IPS-NIHi11 (cell line): ENCODE data around the gene XPR1.
"Not testable (repeated sequence)": the region's sequence is repeated elsewhere in the genome, so short reads cannot be mapped to it uniquely, and the experiment has no call there.

Source experiments
- DNase-seq: peaks from one replicate; pipeline ENCODE4 v3.0.0; 2012; ENCODE audit warnings: mixed read lengths, low spot score

Gene XPR1

DNA sequence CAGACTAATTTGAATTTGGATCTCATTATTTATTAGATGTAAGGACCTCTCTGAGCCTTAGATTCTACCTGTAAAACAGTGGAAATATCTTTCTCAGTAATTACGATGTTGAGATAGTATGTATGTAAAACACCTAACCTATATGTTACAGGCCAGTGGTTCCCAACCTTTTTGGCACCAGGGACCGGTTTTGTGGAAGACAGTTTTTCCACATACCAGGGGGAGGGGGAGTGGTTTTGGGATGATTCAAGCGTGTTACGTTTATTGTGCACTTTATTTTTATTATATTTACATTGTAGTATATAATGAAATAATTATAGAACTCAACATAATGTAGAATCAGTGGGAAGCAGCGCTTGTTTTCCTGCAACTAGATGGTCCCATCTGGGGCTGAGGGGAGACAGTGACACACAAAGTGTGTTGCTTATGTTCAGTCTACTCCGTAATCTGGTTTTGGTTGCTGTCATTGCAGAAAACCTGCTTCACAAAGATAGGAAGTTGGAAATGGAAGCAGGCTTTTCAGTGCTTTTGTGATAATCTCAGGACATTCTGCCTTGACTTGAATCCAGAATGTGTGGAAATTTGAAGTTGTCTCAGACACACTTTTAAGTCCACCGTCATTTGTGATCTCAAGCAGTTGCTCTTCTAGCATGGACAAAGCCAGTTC lies 12.8 kb downstream of the XPR1 start:
- DNase-seq: no peak

DNA sequence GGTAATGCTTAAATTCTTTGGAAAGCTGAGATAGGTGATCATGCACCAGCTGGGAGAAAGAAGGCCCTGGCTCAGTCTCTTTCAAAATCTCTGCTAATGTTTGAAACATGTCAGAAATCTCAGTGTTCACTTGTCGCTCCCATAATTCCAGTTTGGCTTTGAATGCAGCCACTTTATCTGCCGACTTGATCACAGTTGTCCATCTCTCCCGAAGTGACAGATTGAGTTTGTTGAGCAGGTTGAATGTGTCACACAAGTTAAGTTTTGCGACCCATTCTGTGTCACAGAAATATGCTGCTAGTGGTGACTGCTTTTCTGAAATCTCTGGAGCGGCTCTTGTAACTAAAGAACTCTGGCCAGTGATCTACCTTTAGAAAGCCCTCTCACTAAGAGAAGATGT lies 13.4 kb downstream of the XPR1 start:
- DNase-seq: not testable (repeated sequence)

DNA sequence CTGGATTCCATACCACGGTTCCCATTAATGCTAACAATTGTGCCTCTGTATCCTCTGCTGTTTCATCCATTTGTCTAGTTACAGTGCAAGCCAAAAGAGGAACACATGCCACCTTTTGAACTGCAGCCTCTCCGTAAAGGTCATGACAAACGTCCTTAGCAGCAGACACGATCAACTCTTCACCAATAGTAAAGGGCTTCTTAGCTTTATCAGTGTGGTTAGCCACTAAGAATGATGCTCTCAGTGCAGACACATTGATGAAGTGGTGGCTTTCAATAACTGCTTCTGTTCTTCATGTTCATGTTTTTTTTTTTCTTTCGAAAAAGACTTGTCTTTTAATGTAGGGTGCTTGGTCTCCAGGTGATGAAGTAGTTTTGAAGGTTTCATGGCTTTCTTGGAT lies 14.3 kb downstream of the XPR1 start:
- no peak for DNase-seq

GRCh38 chr1:180646547-180646946 lies 14.7 kb downstream of the XPR1 start:
- no peak for DNase-seq

DNA sequence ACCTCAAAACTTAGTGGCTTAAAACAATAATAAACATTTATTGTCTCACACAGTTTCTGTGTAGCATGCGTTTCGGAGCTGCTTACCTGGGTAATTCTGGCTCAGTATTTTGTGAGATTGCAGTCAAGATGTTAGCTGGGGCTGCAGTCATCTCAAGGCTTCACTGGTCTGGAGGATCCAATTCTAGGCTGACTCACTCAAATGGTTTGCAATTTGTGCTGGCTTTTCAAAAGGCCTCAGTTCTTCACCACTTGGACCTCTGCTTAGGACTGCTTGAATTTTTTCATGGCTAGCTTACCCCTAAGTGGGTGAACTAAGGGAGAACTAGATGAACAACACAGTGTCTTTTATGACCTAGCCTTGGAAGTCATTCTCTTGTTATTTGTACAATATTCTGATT lies 21.0 kb downstream of the XPR1 start:
- DNase-seq: no peak

- DNase-seq: no peak
These were observed 30.9 kb downstream of the XPR1 start for GRCh38 chr1:180662709-180663108.

GRCh38 chr1:180670681-180671080 lies 38.9 kb downstream of the XPR1 start:
- no peak for DNase-seq

GRCh38 chr1:180672105-180672504 lies 40.3 kb downstream of the XPR1 start:
- DNase-seq: no peak

DNA sequence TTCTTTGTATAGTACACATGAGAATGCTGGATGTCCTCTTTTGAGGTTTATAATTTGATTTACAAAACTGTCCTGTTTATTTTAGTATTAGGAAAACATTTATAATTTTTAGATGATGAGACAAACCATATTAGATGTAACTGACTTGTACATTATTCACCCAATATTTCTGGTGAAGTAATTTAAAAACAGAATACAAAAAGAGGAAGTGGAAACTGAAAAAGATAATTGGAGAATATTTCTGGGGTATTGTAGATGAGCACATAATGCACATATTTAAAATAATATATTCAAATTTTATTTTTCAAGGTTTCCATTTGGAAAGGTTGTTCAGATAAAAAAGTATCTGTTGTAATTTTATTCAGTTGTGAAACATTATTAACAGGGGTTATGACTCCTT lies 40.7 kb downstream of the XPR1 start:
- DNase-seq: no peak

GRCh38 chr1:180674603-180675530 lies 43.0 kb downstream of the XPR1 start:
- no peak for DNase-seq

DNA sequence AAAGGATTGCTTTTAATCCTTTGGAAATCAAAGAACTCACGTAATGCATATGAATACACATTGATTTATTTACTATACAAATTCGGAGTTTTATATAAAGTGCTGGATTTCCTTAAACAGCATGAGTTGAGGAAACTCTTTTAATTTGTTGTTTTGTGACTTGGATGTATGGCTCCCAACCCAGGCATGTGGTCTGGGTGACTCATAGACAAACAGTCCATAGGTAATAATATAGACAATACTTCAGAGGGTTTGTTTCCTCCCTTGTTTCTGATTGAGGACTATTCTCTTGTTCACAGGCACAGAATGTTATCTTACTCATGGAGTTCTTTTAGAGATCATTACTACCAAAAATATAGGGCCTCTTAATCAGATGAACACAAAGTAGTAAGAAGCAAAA lies 43.8 kb downstream of the XPR1 start:
- no peak for DNase-seq

DNA sequence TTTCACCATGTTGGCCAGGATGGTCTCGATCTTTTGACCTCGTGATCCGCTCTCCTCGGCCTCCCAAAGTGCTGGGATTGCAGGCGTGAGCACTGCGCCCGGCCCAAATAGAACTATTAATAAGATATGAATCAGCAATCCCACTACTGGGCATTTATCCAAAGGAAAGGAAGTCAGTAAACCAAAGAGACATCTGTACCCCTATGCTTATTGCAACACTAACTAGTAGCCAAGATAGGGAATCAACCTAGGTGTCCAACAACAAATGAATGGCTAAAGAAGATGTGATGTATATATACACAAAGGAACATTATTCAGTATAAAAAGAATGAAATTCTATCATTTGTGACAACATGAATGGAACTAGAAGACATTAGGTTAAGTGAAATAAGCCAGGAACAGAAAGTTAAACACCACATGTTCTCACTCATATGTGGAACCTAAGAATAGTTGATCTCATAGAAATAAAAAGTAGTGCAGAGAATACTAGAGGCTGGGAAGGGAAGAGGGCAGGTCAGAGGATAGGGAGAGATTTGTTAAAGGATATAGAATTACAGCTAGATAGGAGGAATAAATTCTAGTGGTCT lies 48.8 kb downstream of the XPR1 start:
- no peak for DNase-seq

DNA sequence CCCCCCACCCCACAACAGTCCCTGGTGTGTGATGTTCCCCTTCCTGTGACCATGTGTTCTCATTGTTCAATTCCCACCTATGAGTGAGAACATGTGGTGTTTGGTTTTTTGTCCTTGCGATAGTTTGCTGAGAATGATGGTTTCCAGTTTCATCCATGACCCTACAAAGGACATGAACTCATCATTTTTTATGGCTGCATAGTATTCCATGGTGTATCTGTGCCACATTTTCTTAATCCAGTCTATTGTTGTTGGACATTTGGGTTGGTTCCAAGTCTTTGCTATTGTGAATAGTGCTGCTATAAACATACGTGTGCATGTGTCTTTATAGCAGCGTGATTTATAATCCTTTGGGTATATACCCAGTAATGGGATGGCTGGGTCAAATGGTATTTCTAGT lies 51.3 kb downstream of the XPR1 start:
- DNase-seq: not testable (repeated sequence)

DNA sequence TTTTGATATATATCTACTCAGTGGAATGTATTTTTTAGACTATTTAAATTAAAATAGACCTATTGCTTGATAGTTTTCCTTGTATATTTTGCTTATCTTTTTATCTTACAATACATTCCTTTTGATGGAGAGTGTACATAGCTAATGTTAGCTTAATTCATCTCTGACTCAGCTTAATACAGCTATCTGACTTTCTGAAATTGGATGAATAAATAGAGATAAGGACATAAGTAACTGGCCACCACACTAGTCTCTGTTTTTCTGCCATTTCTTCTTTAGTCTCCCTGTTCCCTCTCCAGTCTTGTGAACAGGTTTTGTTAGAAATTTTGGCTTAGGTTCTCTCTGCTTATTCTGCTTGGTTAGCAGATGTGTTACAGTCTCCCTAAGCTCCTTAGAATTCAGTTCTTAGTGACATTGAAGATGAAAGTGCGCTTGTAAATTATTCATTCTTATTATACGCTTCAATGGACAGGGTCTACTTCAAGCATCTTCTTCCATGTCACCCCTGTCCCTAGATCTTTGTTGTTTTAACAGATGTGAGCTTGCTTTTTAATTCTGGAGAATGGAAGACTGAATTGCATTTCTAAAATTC lies 59.6 kb downstream of the XPR1 start:
- no peak for DNase-seq

DNA sequence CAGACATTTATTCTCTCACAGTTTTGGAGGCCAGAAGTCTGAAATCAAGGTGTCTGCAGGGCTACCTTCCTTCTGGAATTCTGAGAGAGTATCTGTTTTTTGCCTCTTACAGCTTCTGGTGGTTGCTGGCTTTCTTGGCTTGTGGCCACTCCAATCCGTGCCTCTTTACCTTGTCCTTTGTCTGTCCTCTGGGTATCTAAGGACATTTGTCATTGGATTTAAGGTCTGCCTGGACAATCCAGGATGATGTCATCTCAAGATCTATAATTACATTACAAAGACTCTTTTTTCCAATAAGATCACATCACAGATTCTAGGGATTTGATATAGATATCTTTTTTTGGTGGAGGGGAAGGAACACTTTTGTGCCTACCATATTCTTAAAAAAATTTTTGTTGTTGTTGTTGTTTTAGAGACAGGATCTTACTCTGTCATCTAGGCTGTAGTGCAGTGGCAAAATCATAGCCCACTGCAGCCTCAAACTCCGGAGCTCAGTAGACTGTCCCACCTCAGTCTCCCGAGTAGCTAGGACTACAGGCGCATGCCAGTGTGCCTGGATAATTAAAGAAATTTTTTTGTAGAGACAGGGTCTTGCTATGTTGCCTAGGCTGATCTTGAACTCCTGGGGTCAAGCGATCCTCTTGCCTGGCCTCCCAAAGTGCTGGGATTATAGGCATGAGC lies 61.9 kb downstream of the XPR1 start:
- DNase-seq: no peak

- DNase-seq: no peak
These were observed 63.5 kb downstream of the XPR1 start for GRCh38 chr1:180695282-180695681.

DNA sequence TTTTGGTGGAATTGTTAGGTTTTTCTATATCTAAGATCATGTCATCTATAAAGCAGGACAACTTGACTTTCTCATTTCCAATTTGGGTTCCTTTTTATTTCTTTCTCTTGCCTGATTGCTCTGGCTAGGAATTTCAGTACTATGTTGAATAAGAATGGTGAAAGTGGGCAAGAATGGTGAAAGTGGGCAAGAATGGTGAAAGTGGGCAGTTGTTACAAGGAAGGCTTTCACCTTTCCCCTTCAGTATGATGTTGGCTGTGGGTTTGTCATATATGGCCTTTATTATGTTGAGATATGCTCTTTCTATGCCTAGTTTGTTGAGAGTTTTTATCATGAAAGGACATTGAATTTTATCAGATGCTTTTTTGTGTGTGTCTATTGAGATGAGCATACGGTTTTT lies 64.5 kb downstream of the XPR1 start:
- DNase-seq: no peak

- no peak for DNase-seq
These were observed 66.8 kb downstream of the XPR1 start for GRCh38 chr1:180698580-180698979.

DNA sequence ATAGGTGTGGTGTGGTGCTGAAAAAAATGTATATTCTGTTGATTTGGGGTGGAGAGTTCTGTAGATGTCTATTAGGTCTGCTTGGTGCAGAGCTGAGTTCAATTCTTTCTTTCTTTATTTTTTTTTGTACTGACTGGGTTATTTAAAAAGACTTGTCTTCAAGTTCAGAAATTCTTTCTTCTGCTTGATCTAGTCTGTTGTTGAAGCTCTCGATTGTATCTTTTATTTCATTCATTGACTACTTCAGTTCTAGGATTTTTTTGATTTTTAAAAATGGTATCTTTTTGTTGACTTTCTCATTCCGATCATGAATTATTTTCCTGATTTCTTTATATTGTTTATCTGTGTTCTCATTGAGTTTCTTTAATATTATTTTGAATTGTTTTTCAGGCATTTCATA lies 70.6 kb downstream of the XPR1 start:
- not testable (repeated sequence) for DNase-seq

- DNase-seq: not testable (repeated sequence)
These were observed 78.9 kb downstream of the XPR1 start for GRCh38 chr1:180710746-180711145.

DNA sequence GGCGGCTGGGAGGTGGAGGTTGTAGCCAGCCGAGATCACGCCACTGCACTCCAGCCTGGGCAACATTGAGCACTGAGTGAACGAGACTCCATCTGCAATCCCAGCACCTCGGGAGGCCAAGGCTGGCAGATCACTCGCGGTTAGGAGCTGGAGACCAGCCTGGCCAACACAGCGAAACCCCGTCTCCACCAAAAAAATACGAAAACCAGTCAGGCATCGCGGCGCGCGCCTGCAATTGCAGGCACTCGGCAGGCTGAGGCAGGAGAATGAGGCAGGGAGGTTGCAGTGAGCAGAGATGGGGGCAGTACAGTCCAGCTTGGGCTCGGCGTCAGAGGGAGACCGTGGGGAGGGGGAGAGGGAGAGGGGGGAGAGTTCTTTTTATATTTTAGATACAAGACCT lies 79.4 kb downstream of the XPR1 start:
- DNase-seq: not testable (repeated sequence)

DNA sequence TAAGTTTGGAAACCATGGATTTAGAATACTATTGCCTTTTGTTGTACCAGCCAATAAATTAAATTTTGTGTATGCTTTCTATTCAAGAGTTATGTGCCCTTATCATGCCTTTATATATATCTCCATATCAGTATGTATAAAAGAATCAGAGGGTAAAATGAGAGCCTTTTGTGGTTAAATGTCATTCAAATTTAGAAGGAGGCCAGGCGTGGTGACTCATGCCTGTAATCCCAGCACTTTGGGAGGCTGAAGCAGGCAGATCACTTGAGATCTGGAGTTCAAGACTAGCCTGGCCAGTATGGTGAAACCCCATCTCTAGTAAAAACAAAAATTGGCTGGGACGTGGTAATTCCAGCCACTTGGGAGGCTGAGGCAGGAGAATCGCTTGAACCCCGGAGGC lies 88.9 kb downstream of the XPR1 start:
- DNase-seq: no peak
